GM18870 (cell line): ENCODE results near the gene SIDT1.

ENCODE experiments used
- ATAC-seq: cut with Tn5 transposase; IDR thresholded peaks from one replicate; pipeline ENCODE4 v1.9.1; 2021; ENCODE audit warnings: moderate library complexity; ENCODE audit not compliant: unreplicated experiment

Gene SIDT1

GRCh38 chr3:113531826-113532697 lies at the start of gene SIDT1:
Gene SIDT1 (plus strand): TSS chr3:113532555. CDS start chr3:113533022, 467 bp downstream.
- ATAC-seq = peak; percentile 71

- ATAC-seq = no peak
These were observed 47.2 kb upstream of the SIDT1 start for GRCh38 chr3:113485161-113485609.

DNA sequence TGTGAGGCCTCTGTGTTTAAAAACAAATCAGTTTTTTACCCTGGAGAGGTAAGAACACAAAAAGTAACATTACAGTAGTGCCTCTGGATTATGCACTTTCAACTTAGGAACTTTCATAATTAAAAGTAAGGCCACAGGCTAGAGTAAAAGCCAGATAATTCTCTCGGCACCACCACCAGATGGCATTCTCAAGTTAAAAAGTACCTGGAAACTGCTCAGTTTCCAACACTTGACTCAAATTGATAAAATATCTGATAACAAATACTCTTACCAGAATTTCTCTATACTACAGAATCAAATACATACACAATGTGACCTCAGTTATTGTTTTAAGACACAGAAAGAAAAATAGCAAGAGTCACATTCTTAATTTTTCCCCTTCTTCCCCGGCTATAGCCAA lies 37.3 kb upstream of the SIDT1 start:
- ATAC-seq = no peak

GRCh38 chr3:113496924-113497323 lies 35.4 kb upstream of the SIDT1 start:
- ATAC-seq = no peak

GRCh38 chr3:113498221-113499005 lies 33.9 kb upstream of the SIDT1 start:
- ATAC-seq = no peak

- ATAC-seq = no peak
These were observed 33.3 kb upstream of the SIDT1 start for GRCh38 chr3:113499081-113499480.

- no peak for ATAC-seq
These were observed 30.8 kb upstream of the SIDT1 start for GRCh38 chr3:113501597-113501996.

DNA sequence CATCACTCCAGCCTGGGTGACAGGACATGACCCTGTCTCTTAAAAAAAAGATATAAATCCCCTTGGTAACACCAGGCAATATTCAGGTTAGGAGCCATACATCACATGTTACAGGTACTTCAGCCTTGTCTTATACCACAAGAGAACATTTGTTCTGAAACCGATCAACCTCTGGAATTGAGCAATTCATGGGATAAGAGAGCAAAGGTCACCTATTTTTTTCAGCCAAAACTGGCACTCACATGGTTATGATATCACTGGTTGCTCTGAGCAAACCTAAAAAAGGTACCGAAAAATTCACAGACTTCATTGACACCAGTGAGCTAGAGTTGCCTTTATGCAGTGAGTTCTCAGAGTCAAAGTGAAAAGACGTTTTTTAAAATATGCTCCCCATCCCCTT lies 26.5 kb upstream of the SIDT1 start:
- no peak for ATAC-seq

DNA sequence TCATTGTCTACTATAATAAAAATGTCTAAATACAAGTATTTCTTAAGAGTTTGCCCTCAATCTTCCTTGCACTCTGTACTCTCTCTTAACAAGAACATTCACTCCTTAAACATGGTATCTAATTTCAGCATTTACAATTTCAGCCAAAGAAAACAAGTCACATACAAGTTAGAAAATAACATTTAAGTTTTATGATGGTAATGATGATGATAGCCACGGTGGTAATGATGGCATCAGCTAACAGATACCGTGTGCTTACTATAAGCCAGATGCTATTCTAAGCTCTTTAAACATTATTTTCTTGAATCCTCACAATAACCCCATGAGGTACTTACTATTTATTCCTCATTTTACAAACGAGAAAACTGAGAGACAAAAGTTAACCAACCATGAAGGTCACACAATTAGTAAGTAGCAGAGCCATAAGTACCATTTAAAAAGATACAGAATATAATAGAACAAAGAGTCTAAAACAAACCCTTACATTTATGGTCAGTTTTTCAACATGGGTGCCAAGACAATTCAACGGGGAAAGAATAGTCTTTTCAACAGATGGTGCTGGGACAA lies 24.8 kb upstream of the SIDT1 start:
- no peak for ATAC-seq

- ATAC-seq = no peak
These were observed 23.4 kb upstream of the SIDT1 start for GRCh38 chr3:113508966-113509365.

- ATAC-seq = no peak
These were observed 18.0 kb upstream of the SIDT1 start for GRCh38 chr3:113514265-113514769.

GRCh38 chr3:113516115-113516505 lies 16.2 kb upstream of the SIDT1 start:
- ATAC-seq = no peak

- ATAC-seq = no peak
These were observed 10.4 kb upstream of the SIDT1 start for GRCh38 chr3:113521981-113522380.

GRCh38 chr3:113523241-113523640 lies 9.1 kb upstream of the SIDT1 start:
- ATAC-seq = no peak

DNA sequence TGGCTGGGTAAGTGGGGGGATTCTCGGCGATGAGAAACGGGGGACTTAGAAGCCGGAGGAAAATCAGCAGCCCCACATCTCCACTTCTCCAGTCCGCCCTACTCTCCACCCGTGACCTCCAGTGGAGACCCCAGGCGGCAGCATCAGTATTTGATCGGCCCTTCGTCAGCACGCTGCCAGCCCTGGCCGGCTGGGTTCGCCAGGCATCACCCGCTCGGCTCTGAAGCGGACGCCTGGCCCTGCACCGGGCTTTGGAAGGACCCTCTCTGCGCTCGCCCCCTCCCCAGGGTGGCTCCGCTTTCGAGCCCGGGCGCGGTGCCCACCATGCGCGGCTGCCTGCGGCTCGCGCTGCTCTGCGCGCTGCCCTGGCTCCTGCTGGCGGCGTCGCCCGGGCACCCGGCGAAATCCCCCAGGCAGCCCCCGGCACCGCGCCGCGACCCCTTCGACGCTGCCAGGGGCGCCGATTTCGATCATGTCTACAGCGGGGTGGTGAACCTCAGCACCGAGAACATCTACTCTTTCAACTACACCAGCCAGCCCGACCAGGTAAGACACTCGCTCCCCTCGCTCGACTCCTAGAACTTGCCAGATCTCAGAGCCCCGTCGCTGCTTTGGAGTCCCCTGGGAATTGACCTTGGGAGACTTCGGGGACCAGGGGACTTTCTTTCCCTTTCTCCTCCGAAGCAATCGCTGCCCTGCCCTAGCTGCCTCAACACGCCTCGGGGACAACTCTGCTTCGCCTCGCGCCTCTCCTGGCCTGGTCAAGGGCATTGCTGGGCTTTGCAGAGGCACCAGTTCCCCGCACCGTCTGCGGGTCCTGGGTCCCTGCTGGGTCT lies 561 bp downstream of the SIDT1 start:
- peak; percentile 9 for ATAC-seq

- no peak for ATAC-seq
These were observed 1.2 kb downstream of the SIDT1 start for GRCh38 chr3:113533534-113533892.

DNA sequence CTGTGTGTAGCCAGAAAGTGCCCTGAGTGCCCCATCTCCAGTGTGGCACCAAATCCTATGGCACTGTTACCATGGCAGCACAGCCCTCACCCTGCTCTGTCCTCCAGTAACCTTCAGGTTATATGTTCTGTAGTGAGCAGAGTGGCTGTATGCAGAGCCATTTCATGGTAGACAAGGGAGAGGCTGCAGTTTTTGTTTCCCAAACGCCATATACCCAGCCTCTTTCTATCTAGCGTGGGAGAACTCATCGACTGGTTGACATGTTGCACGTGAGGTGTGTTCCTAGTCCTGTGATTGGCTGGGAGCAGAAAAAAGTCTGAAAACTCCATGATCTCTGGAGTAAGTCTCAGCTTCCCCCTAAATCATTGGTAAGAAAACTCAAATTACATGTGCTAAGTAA lies 2.0 kb downstream of the SIDT1 start:
- no peak for ATAC-seq

DNA sequence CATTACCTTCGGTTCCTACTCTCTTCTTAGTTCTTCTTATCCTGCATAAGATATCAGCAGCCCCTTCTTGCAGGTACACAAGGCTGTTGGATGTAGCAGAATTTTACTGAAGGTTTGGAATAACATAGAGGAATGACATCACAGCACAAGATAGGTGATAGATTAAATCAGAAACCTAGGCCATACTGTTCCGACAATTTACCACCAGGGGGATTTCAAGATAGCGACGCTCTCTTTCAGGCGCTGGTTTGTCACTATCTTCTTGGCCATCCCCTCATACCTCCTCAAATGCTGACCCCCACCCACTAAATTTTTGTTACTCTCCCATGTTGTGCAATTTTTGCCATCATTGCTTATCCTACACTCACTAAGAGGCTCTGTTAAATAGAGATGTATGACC lies 3.5 kb downstream of the SIDT1 start:
- no peak for ATAC-seq

GRCh38 chr3:113536627-113537101 lies 4.3 kb downstream of the SIDT1 start:
- no peak for ATAC-seq

DNA sequence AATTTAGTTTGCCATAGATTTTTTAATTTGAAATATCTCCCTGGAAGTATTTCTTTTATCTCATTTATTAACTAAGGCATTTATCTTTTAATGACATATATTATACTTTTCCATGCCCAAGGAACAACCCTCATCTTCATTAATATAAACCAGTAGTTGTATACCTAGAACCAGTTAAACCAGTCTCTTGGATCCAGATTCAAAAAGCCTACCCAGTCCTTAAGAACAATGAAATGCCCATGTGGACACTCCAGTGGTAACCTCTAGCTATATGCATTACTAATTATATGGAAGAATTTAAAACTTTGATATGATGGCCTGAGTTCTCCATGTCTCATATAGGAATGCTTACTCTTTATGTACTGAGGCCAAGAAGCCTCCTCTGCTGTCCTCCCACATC lies 4.8 kb downstream of the SIDT1 start:
- ATAC-seq = no peak

DNA sequence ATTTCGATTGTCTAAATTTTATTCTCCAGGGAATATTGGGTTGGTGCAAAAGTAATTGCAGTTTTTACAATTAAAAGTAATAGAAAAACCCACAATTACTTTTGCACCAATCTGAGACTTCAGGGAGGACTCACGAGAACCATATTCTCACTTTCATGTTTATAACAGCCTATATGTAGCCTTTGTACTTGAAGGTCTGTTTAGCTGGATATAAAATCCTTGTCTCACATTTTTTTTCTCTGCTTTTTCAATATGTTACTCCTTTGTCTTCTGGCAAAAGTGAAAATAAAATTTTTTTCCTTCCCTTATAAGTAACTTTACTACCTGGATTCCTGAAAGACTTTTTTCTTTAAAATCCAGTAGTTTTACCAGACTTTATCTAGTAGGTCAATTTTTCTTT lies 9.2 kb downstream of the SIDT1 start:
- no peak for ATAC-seq
